DND-41 (cell line): Measurements from ENCODE around the gene TSPAN3.

Experiments
- EZH2 ChIP-seq: IDR thresholded peaks from 3 replicates; pipeline ENCODE4 v1.6.1; 2012; ENCODE audit warnings: borderline replicate concordance, low read depth, mild to moderate bottlenecking, moderate library complexity, low read length, inconsistent platforms; ENCODE audit not compliant: severe bottlenecking
- TF ChIP-seq, protein P1 (sequence below): IDR thresholded peaks from 2 replicates; pipeline ENCODE4 v1.5.1; 2012; ENCODE audit warnings: borderline replicate concordance, low read length, moderate library complexity, mild to moderate bottlenecking; ENCODE audit not compliant: poor library complexity, severe bottlenecking; ENCODE audit errors: extremely low read depth

DNA sequence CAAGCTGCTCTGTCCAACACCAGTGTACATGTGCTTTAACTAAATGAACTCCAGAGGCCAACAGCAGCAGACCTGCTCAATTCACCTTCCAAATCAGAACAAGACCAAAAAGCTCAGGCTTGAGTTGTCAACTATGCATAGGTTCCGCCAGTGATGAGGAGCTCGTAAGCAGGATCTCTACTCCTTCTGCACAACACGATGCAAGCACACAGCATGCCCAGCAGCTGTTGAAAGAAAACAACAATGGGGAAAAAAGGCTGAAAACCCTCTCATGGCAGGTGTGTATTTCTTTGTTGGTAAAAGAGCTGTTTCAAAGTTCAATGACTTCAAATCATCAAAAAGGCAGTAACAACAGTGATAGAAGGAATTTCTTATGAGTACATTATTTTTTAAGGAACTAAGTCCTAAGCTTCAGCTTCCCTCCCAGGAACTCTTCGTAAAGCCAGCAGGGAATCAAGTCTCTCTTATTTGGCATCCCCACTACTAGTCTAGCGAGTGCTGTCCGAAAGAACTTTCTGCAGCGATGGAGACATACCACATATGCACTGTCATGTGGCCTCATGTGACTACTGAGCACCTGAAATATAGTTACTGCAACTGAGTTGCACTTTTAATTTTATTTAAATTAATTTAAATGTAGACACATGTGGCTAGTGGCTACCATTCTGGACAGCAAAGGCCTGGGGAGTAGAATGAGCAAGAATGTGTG is 24.1 kb downstream of the TSPAN3 start:
- TF ChIP-seq, protein P1, sequence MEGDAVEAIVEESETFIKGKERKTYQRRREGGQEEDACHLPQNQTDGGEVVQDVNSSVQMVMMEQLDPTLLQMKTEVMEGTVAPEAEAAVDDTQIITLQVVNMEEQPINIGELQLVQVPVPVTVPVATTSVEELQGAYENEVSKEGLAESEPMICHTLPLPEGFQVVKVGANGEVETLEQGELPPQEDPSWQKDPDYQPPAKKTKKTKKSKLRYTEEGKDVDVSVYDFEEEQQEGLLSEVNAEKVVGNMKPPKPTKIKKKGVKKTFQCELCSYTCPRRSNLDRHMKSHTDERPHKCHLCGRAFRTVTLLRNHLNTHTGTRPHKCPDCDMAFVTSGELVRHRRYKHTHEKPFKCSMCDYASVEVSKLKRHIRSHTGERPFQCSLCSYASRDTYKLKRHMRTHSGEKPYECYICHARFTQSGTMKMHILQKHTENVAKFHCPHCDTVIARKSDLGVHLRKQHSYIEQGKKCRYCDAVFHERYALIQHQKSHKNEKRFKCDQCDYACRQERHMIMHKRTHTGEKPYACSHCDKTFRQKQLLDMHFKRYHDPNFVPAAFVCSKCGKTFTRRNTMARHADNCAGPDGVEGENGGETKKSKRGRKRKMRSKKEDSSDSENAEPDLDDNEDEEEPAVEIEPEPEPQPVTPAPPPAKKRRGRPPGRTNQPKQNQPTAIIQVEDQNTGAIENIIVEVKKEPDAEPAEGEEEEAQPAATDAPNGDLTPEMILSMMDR: no peak
- TF ChIP-seq EZH2: no peak
